Measurements from ENCODE around the gene DHX32.

DNA sequence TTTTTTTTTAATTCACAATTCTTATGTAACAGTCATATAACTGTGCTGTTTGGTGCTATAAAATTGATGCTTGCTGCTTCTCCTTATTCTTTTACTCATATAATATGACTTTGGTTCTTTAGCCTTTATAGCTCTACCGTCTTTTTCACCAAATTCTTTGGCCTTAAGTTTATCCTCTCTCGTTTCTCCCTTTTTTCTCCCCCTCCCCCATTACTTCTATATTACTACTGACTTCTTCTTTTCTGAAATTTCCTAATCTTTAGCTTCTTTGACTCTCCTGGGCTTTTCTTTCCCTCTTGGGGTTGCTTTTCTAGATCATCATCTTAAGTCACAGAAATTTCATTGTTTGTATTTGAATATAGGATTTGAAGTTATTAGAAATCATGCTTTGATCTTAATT is 54.0 kb downstream of the DHX32 start:
- no peak for TF ChIP-seq POLR2A (IDR thresholded peaks at IDR 0.05; ENCODE audit: low read depth, low read length)
- no peak for TF ChIP-seq PAX5 (IDR thresholded peaks at IDR 0.05; ENCODE audit: insufficient read depth, low read length, severe bottlenecking)
- no peak for TF ChIP-seq POLR2AphosphoS5 (IDR thresholded peaks at IDR 0.05; ENCODE audit: low read depth, low read length)

Measured in GM12891 (cell line).